DOHH2 (cell line): Measurements from ENCODE around the gene LEMD1.

Experiments
- H3F3A ChIP-seq: fragments of 200-600 bp; sonication (generic), shearing (Covaris generic); 2 replicates; pipeline ENCODE4 v1.6.0; 2016; ENCODE audit warnings: antibody characterized with exemption, mild to moderate bottlenecking; ENCODE audit not compliant: control insufficient read depth, insufficient read depth
- H3K27ac ChIP-seq: fragments of 200-600 bp; sonication (generic); 2 replicates; pipeline ENCODE4 v1.5.1; 2014; ENCODE audit warnings: low read depth, mild to moderate bottlenecking, low read length, moderate library complexity
- H3K27me3 ChIP-seq: fragments of 200-600 bp; sonication (generic); 2 replicates; pipeline ENCODE4 v1.6.1; 2014; ENCODE audit warnings: mild to moderate bottlenecking, low read length, mixed read lengths; ENCODE audit not compliant: control insufficient read depth
- H3K36me3 ChIP-seq: fragments of 200-600 bp; sonication (generic); 2 replicates; pipeline ENCODE4 v1.6.1; 2014; ENCODE audit warnings: mild to moderate bottlenecking, low read length, moderate library complexity, mixed read lengths; ENCODE audit not compliant: control insufficient read depth
- H3K4me1 ChIP-seq: fragments of 200-600 bp; sonication (generic); 2 replicates; pipeline ENCODE4 v1.6.1; 2014; ENCODE audit warnings: mild to moderate bottlenecking, low read length, mixed read lengths; ENCODE audit not compliant: control insufficient read depth
- H3K4me2 ChIP-seq: fragments of 200-600 bp; sonication (generic); 2 replicates; pipeline ENCODE4 v1.6.0; 2014; ENCODE audit warnings: mild to moderate bottlenecking, low read length, moderate library complexity
- H3K4me3 ChIP-seq: fragments of 200-600 bp; sonication (generic); 2 replicates; pipeline ENCODE4 v1.5.1; 2014; ENCODE audit warnings: mild to moderate bottlenecking, low read length, mixed read lengths
- H3K79me2 ChIP-seq: fragments of 200-600 bp; sonication (generic); 2 replicates; pipeline ENCODE4 v1.6.1; 2014; ENCODE audit warnings: mild to moderate bottlenecking, low read length, mixed read lengths; ENCODE audit not compliant: control insufficient read depth
- H3K9me2 ChIP-seq: fragments of 200-600 bp; sonication (generic); replicated peaks from 2 replicates; pipeline ENCODE4 v1.6.1; 2014; ENCODE audit warnings: mild to moderate bottlenecking, low read length, mixed read lengths; ENCODE audit not compliant: control insufficient read depth
- H3K9me3 ChIP-seq: fragments of 200-600 bp; sonication (generic); 2 replicates; pipeline ENCODE4 v1.6.1; 2014; ENCODE audit warnings: antibody characterized with exemption, low read length, mixed read lengths; ENCODE audit not compliant: control insufficient read depth, insufficient read depth
- H4K20me1 ChIP-seq: fragments of 200-600 bp; sonication (generic); 2 replicates; pipeline ENCODE4 v1.6.0; 2014; ENCODE audit warnings: low read depth, mild to moderate bottlenecking, antibody characterized with exemption, low read length, moderate library complexity; ENCODE audit not compliant: control insufficient read depth, insufficient read depth
- CTCF ChIP-seq: fragments of 200-600 bp; sonication (generic); IDR thresholded peaks from one replicate; pipeline ENCODE4 v1.5.1; 2014; ENCODE audit warnings: antibody characterized with exemption, mild to moderate bottlenecking, low read depth, low read length; ENCODE audit not compliant: poor library complexity, severe bottlenecking
- EZH2phosphoT487 ChIP-seq: fragments of 200-600 bp; sonication (generic); IDR thresholded peaks from 2 replicates; pipeline ENCODE4 v1.6.1; 2017; ENCODE audit warnings: borderline replicate concordance, mild to moderate bottlenecking, antibody characterized with exemption, low read length, moderate library complexity, mixed read lengths

Gene LEMD1

GRCh38 chr1:205424901-205425600, 3.2 kb upstream of the LEMD1 start:
- H3K27me3 ChIP-seq, result peaks cover 7% of the 10 kb centered on the region; the same call in 1 of the 2 replicates
- no peak for TF ChIP-seq CTCF
- no peak for TF ChIP-seq EZH2phosphoT487
- no peaks in the 10 kb centered on the region for H3K79me2 ChIP-seq
- H3K4me3 ChIP-seq, result no peak overlapping the region
- no peak overlapping the region for H3K27ac ChIP-seq
- H3K4me2 ChIP-seq, result no peak overlapping the region
- H3F3A ChIP-seq, result no peaks in the 10 kb centered on the region
- no peaks in the 10 kb centered on the region for H3K9me3 ChIP-seq
- no peaks in the 10 kb centered on the region for H3K9me2 ChIP-seq
- H3K36me3 ChIP-seq, result no peaks in the 10 kb centered on the region
- H4K20me1 ChIP-seq, result no peaks in the 10 kb centered on the region
- H3K4me1 ChIP-seq, result peaks cover 4% of the 10 kb centered on the region

GRCh38 chr1:205423814-205424399, 2.1 kb upstream of the LEMD1 start:
- H4K20me1 ChIP-seq, result no peaks in the 10 kb centered on the region
- no peaks in the 10 kb centered on the region for H3K4me1 ChIP-seq
- no peaks in the 10 kb centered on the region for H3K79me2 ChIP-seq
- H3K9me2 ChIP-seq, result no peaks in the 10 kb centered on the region
- H3K4me2 ChIP-seq, result no peak overlapping the region
- no peak overlapping the region for H3K4me3 ChIP-seq
- TF ChIP-seq CTCF (no peak), EZH2phosphoT487 (no peak)
- H3K27me3 ChIP-seq, result peaks cover 7% of the 10 kb centered on the region; the same call in 1 of the 2 replicates
- H3K9me3 ChIP-seq, result no peaks in the 10 kb centered on the region
- H3K36me3 ChIP-seq, result no peaks in the 10 kb centered on the region
- H3F3A ChIP-seq, result no peaks in the 10 kb centered on the region
- H3K27ac ChIP-seq, result no peak overlapping the region

GRCh38 chr1:205422993-205423642, 1.3 kb upstream of the LEMD1 start:
- H3K9me3 ChIP-seq, result no peaks in the 10 kb centered on the region
- no peaks in the 10 kb centered on the region for H3F3A ChIP-seq
- H3K27ac ChIP-seq, result no peak overlapping the region
- peaks cover 7% of the 10 kb centered on the region; the same call in 1 of the 2 replicates for H3K27me3 ChIP-seq
- no peak for TF ChIP-seq CTCF
- no peak for TF ChIP-seq EZH2phosphoT487
- no peaks in the 10 kb centered on the region for H4K20me1 ChIP-seq
- no peaks in the 10 kb centered on the region for H3K79me2 ChIP-seq
- no peaks in the 10 kb centered on the region for H3K9me2 ChIP-seq
- no peaks in the 10 kb centered on the region for H3K36me3 ChIP-seq
- no peak overlapping the region for H3K4me2 ChIP-seq
- H3K4me1 ChIP-seq, result no peaks in the 10 kb centered on the region
- no peak overlapping the region for H3K4me3 ChIP-seq
